ENCODE results near the gene PVALB.

Gene PVALB

GRCh38 chr22:36815558-36816338, 1.1 kb downstream of the PVALB start:
- no peak for DNase-seq (ENCODE audit: low spot score)
- no peak for TF ChIP-seq CTCF (IDR thresholded peaks at IDR 0.05)
- Histone ChIP-seq H3K27ac (no peak overlapping the region), H3K4me3 (no peak overlapping the region)

- H3K4me3 ChIP-seq: no peak overlapping the region
- TF ChIP-seq CTCF (IDR thresholded peaks at IDR 0.05): no peak
- DNase-seq (ENCODE audit: low spot score): no peak
- H3K27ac ChIP-seq: no peak overlapping the region
These were observed 2.0 kb downstream of the PVALB start for GRCh38 chr22:36814801-36815200.

DNA sequence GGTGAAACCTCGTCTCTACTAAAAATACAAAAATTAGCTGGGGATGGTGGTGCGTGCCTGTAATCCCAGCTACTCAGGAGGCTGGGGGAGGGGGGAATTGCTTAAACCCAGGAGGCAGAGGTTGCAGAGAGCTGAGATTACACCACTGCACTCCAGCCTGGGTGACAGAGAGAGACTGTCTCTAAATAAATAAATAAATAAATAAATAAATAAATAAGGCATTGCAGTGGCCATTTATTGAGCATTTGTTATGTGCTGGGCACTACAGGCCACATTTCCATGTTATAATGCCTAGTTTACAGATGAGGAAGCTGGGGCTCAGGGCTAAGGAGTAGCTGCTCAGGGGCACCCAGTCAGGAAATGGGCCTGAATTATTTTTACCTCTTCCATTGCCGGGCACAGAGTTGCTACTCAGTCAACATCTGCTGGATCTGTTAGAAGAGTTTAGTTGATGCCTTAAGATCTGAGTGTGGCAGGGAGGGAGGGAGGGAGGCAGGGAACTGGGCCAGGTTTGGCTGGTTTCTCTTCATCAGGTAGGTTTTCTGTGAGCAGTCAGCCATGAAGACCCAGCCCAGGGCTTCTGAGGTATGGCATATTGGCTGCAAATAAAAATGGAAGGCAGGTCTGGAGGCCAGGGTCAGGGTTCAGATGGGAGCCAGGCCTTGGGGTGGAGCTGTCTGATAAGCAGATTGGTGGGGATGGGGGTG, 5.6 kb downstream of the PVALB start:
- Histone ChIP-seq H3K27ac (no peak overlapping the region), H3K4me3 (no peak overlapping the region)
- DNase-seq (ENCODE audit: low spot score): no peak
- no peak for TF ChIP-seq CTCF (IDR thresholded peaks at IDR 0.05)

GRCh38 chr22:36809351-36809750, 7.5 kb downstream of the PVALB start:
- no peak for TF ChIP-seq CTCF (IDR thresholded peaks at IDR 0.05)
- Histone ChIP-seq H3K4me3 (no peak overlapping the region), H3K27ac (no peak overlapping the region)
- no peak for DNase-seq (ENCODE audit: low spot score)

DNA sequence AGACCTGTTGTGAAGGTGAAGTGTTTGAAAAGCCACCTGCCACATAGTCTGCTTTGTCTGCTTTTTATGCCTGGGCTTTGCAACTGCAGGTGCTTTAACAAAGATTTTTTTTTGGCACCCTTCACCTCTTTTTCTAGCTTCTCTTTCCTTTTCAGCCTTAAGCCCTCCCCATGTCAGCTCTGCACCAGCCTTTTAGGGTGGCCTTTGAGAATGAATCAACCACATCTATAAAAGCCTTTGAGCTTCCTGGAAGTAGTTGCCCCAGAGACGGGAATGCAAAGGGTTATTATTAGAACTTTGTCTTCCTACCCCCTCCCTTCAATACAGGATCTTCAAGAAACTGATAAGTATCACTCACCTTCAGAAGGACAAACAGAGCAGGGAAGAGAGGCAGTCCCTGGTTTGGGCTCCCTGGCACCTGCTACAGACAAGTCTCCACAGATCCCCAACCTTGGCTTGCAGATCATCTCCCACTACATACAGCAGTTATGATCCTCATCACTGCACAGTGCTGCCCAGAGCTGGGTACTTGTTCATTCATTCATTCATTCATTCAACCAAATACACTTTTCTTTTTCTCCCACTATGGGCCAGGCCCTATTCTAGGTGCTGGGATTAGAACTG, 8.0 kb downstream of the PVALB start:
- no peak for TF ChIP-seq CTCF (IDR thresholded peaks at IDR 0.05)
- H3K27ac ChIP-seq: no peak overlapping the region
- no peak for DNase-seq (ENCODE audit: low spot score)
- H3K4me3 ChIP-seq: no peak overlapping the region

DNA sequence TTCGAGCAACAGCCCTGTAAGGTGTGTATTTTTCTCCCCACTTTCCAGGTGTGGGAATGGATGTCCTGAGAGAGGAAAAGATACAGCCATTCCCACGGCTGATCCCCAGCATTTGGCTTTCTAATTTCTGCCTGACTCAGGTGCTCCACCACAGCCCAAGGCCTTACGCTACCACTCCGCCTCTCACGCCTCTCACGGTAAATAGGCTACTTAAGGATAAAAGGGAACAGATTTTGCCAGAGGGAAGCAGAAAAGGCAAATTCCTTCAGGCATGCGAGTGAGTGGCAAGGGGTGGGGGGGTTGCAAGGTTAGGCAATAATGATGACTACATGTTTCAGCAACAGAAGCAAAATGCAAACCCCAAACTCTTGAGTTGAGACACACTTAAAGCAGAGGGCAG, 9.2 kb downstream of the PVALB start:
- Histone ChIP-seq H3K4me3 (no peak overlapping the region), H3K27ac (no peak overlapping the region)
- no peak for TF ChIP-seq CTCF (IDR thresholded peaks at IDR 0.05)
- no peak for DNase-seq (ENCODE audit: low spot score)
